ENCODE data around the gene C1orf116.

DNA sequence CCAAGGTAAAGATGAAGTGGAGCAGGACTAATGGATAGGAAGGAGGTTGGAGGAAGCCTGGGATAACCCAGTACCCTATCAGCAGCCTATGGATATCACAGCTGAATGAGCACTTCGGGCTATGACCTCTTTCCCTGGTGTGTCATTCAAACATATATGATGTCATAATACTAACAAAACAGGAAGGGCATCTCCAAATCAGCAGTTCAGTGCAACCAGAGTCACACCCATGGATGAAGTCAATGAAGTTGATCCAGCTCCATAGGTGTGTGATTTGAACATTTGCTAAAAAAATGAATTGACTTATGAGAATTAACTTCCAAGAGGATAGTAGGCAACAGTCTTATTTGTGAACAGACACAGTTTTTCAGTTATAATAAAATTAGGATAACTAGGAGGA, 1.7 kb upstream of the C1orf116 start:
- no peak for TF ChIP-seq CTCF (conservative IDR thresholded peaks at IDR 0.05)
- TF ChIP-seq ZFX (IDR thresholded peaks at IDR 0.05), result no peak

All from C4-2B (cell line).